ENCODE measurements around the gene TRAPPC5.

GRCh38 chr19:7699003-7699402, 18.4 kb downstream of the TRAPPC5 start:
- TF ChIP-seq CTCF (IDR thresholded peaks at IDR 0.05; ENCODE audit: insufficient read depth, low read depth, low read length) (no peak), EZH2 (IDR thresholded peaks at IDR 0.05; ENCODE audit: insufficient read depth, low read length) (no peak)
